Esophagus squamous epithelium (tissue), 5 donors: Measurements from ENCODE around the gene OR2V1. TPM values are rescaled to one million over a fixed set of nuclear protein-coding genes. Genes with fewer than 3 reads are reported as not detected.
"Not testable (repeated sequence)": the region's sequence is repeated elsewhere in the genome, so short reads cannot be mapped to it uniquely, and the experiment has no call there.

Experiments
- DNase-seq: peaks from one replicate; lab custom pipeline; 2025; lab: John Stamatoyannopoulos, UW
- H3K27ac ChIP-seq, 4 donors: fragments of 200-600 bp; sonication (generic); one replicate each; pipeline ENCODE4 v1.5.1; 2016 to 2019; ENCODE audit warnings: mild to moderate bottlenecking in 1 of 4
- H3K27me3 ChIP-seq, 4 donors: fragments of 200-600 bp; sonication (generic); 1 replicate in 3 of 4; 2 replicates in 1 of 4; pipeline versions ENCODE4 v1.5.1 to v1.6.0; 2017 to 2021; ENCODE audit warnings: antibody characterized with exemption in 1 of 4
- H3K36me3 ChIP-seq, 3 donors: fragments of 200-600 bp; sonication (generic); one replicate each; pipeline ENCODE4 v1.5.1; 2016 to 2019
- H3K4me1 ChIP-seq, 3 donors: fragments of 200-600 bp; sonication (generic); one replicate each; pipeline ENCODE4 v1.5.1; 2017 to 2019
- H3K4me3 ChIP-seq, 4 donors: fragments of 200-600 bp; sonication (generic); 1 replicate in 3 of 4; 2 replicates in 1 of 4; pipeline ENCODE4 v1.5.1; 2016 to 2019; ENCODE audit warnings: mild to moderate bottlenecking in 2 of 4, moderate library complexity in 1 of 4
- H3K9me3 ChIP-seq, 3 donors: fragments of 200-600 bp; sonication (generic); one replicate each; pipeline ENCODE4 v1.5.1; 2016 to 2019
- CTCF ChIP-seq, 6 experiments: fragments of 450-650 bp in 4 of 6; fragments of 200-600 bp in 2 of 6; sonication (generic) in 2 of 6; IDR thresholded peaks; one replicate each; pipeline ENCODE4 v1.5.1; 2016 to 2019; ENCODE audit warnings: antibody characterized with exemption in 6 of 6, mild to moderate bottlenecking in 4 of 6, moderate library complexity in 4 of 6
- POLR2A ChIP-seq, 4 donors: fragments of 450-650 bp; IDR thresholded peaks; one replicate each; pipeline ENCODE4 v1.6.1; 2017; ENCODE audit warnings: antibody characterized with exemption in 4 of 4, mild to moderate bottlenecking in 4 of 4, moderate library complexity in 3 of 4
- WGBS, 2 donors: methylation state at CpG; one replicate each; pipeline ENCODE4 v1.1.5; 2018; 5-methylcytosine and 5-hydroxymethylcytosine counted together
- intact Hi-C: fragments of 100-400 bp; cut with DNase I; formaldehyde crosslinking; loops from one replicate; pipeline ENCODE4 v1.15.0; 2022
- total RNA-seq, 4 donors: library from RNA; depleted of rRNA; stranded (reverse); fragments of >200 nt; gene quantifications; one replicate each; pipeline ENCODE4 v1.1.0, GENCODE V29; 2016
- donor health status: DM: yes; HTN: yes; CAD: no.

OR2V1 gene, protein sequence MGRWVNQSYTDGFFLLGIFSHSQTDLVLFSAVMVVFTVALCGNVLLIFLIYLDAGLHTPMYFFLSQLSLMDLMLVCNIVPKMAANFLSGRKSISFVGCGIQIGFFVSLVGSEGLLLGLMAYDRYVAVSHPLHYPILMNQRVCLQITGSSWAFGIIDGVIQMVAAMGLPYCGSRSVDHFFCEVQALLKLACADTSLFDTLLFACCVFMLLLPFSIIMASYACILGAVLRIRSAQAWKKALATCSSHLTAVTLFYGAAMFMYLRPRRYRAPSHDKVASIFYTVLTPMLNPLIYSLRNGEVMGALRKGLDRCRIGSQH
- total RNA-seq, result not detected

DNA sequence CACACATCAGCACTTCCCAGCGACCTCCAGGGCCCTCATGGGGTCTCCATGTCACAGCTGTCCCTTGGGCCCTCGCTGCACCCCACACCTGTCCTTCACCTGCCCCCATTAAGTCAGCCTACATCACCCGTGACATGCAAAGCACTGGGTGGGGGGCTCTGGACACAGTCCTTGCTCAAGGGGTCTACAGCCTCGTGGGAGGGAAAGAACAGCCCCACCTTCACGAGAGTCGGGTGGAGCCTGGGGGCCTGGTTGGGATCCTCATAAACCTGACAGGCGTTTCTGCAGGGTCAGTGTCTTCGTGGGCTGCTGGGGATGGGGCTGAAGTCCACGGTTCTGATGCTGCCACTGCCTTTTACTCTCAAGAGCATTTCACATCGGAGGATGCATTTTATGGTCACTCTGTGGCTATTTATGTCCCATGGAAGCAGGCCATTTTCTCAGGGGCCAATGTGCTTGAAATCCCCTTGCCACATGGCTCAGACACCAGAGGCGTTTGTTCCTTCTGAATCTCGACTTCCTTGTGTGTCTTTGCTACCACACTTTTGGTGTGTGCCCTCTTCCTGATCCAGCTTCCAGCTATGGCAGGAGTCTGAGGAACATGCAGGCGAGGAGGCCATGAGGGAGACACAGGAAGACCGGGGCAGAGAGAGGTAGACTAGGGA, at the start of gene OR2V1:
OR2V1 (minus strand) TSS at position 338 of the 665 bp plus-strand sequence. CDS start 5,865 bp downstream, outside the sequence.
- H3K36me3 ChIP-seq, result no peaks in the 10 kb centered on the region
- 64 to 68% methylated on average over 4 to 13 of the region's 14 CpGs for WGBS, 2 donors
- H3K27ac ChIP-seq, result no peak within 1 kb of the TSS
- peaks cover 0 to 6% (median 3%) of the 10 kb centered on the region in 3 donors for H3K4me1 ChIP-seq
- no peak for DNase-seq
- intact Hi-C loops, result no loop called here
- H3K9me3 ChIP-seq, result no peaks in the 10 kb centered on the region
- no peak within 1 kb of the TSS for H3K4me3 ChIP-seq
- H3K27me3 ChIP-seq, result peaks cover 0 to 70% (median 0%) of the 10 kb centered on the region in 4 donors
- TF ChIP-seq POLR2A (IDR thresholded peaks at IDR 0.05), result no peak
- no peak for TF ChIP-seq CTCF (IDR thresholded peaks at IDR 0.05)

DNA sequence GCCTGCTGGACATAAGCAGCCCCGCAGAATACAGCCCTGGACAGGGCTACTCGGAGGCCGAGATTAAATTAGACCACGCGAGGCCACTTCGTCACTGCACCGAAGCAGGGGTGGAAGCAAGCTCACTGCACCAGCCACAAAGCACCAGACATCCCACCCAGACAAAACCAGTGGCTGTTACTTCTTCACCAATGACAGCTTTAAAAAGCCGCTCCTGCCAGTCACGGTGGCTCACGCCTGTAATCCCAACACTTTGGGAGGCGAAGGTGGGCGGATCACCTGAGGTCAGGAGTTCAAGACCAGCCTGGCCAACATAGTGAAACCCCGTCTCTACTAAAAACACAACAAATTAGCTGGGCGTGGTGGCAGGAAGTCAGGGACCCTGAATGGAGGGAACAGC, 46.6 kb upstream of the OR2V1 start:
- H3K27ac ChIP-seq, intact Hi-C loops, DNase-seq, H3K36me3 ChIP-seq, H3K9me3 ChIP-seq, H3K4me3 ChIP-seq: not testable (repeated sequence)
- H3K4me1 ChIP-seq, result peaks cover 0 to 21% (median 4%) of the 10 kb centered on the region in 3 donors
- peaks cover 0 to 58% (median 0%) of the 10 kb centered on the region in 4 donors for H3K27me3 ChIP-seq
- 72 to 84% methylated on average over 10 to 14 of the region's 14 CpGs for whole genome bisulfite sequencing, 2 donors

- TF ChIP-seq CTCF (IDR thresholded peaks at IDR 0.05) (no peak), POLR2A (IDR thresholded peaks at IDR 0.05) (no peak)
- Histone ChIP-seq H3K9me3 (no peaks in the 10 kb centered on the region), H3K36me3 (no peaks in the 10 kb centered on the region), H3K4me1 (peaks cover 0 to 16% (median 0%) of the 10 kb centered on the region in 3 donors), H3K27me3 (peaks cover 0 to 70% (median 2%) of the 10 kb centered on the region in 4 donors), H3K27ac (no peak overlapping the region), H3K4me3 (no peak overlapping the region)
- intact Hi-C loops, result no loop called here
- no peak for DNase-seq
- 71 to 79% methylated on average over 3 of the region's 3 CpGs for WGBS, 2 donors
Observed at GRCh38 chr5:181176254-181176952, 45.4 kb upstream of the OR2V1 start.

DNA sequence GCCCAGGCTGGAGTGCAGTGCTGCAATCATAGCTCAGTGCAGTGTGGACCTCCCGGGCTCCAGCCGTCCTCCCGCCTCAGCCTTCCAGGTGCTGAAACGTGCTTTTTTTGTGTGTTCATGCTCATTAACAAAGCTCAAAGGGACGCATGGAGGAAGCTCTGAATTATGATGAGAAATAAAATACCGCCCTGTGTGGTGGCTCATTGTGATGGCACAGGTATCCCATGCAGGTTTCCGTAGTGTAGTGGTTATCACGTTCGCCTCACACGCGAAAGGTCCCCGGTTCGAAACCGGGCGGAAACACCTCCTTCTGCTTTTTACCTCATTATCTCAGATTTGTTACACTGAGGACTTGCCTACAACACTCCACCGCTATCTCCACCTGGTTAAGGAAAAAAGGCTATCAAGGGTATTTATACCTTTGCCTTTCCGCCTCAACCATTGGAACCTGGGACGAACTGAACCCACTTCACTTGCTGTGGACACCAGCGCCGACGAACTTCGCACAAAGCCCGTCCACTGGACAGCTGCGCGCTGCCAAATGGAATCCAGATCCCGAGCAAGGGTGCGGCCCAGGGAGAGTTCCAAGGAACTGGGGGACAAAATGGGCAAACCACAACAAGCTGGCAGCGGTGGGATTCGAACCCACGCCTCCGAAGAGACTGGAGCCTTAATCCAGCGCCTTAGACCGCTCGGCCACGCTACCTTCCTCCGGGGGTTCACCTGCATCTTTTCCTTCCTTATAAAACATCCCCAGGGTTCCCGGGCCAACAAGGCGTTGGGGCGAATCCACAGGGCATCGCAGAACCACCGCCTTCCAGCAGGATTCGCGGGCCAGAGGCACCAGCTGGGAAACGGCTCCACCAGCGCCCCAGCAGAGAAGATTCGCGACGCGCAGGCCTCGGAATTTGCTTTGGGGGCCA, 42.7 kb upstream of the OR2V1 start:
- H3K9me3 ChIP-seq, result no peaks in the 10 kb centered on the region
- peaks cover 0 to 38% (median 5%) of the 10 kb centered on the region in 3 donors for H3K4me1 ChIP-seq
- peaks cover 0 to 93% (median 10%) of the 10 kb centered on the region in 4 donors for H3K27me3 ChIP-seq
- H3K36me3 ChIP-seq, result no peaks in the 10 kb centered on the region
- DNase-seq, result no peak
- 7 to 14% methylated on average over 29 to 34 of the region's 50 CpGs for WGBS, 2 donors
- intact Hi-C loops, result no loop called here
- H3K4me3 ChIP-seq, result no peak overlapping the region
- H3K27ac ChIP-seq, result no peak overlapping the region
- TF ChIP-seq POLR2A (IDR thresholded peaks at IDR 0.05), result no peak
- TF ChIP-seq CTCF (IDR thresholded peaks at IDR 0.05), result no peak

- no peaks in the 10 kb centered on the region for H3K36me3 ChIP-seq
- TF ChIP-seq CTCF (IDR thresholded peaks at IDR 0.05) (no peak), POLR2A (IDR thresholded peaks at IDR 0.05) (no peak)
- peaks cover 0 to 96% (median 13%) of the 10 kb centered on the region in 4 donors for H3K27me3 ChIP-seq
- intact Hi-C loops, result no loop called here
- no peaks in the 10 kb centered on the region for H3K9me3 ChIP-seq
- H3K4me1 ChIP-seq, result peaks cover 0 to 39% (median 5%) of the 10 kb centered on the region in 3 donors
- no peak overlapping the region for H3K4me3 ChIP-seq
- H3K27ac ChIP-seq, result no peak overlapping the region
- 15 to 18% methylated on average over 11 of the region's 11 CpGs for WGBS, 2 donors
- DNase-seq, result no peak
Observed at GRCh38 chr5:181173027-181173419, 42.1 kb upstream of the OR2V1 start.
